Lung microvascular endothelial cell (primary cell): ENCODE measurements around the gene CFDP1. TPM values are rescaled to one million over a fixed set of nuclear protein-coding genes. Genes with fewer than 3 reads are reported as not detected.
"Not testable (repeated sequence)": the region's sequence is repeated elsewhere in the genome, so short reads cannot be mapped to it uniquely, and the experiment has no call there.

Source experiments
- DNase-seq, 2 donors: peaks; one replicate each; pipeline versions ENCODE4 v3.0.0 to v3.0.0-alpha.2; 2010; ENCODE audit warnings: low read depth in 2 of 2
- total RNA-seq: library from RNA; depleted of rRNA; stranded (reverse); fragments of >200 nt; gene quantifications from 2 replicates; pipeline ENCODE4 v1.2.1, GENCODE V29; 2014

CFDP1 gene
- total RNA-seq, 1 donor from 2014 or later, result 40.9 TPM

DNA sequence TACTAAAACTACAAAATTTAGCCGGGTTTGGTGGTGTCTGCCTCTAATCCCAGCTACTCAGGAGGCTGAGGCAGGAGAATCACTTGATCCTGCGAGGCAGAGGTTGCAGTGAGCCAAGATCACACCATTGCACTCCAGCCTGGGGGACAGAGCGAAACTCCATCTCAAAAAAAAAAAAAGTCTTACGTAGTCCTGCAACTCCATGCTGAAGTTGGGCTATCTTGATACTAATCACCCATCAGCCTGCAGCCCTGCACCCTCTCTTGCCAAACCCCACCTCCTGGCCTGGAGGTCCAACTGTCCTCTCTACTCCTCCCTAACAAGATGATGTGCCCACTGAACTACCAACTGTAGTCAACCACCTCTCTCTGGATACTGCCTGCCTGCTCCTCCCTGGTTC lies 26.4 kb upstream of the CFDP1 start:
- DNase-seq, result no peak

DNA sequence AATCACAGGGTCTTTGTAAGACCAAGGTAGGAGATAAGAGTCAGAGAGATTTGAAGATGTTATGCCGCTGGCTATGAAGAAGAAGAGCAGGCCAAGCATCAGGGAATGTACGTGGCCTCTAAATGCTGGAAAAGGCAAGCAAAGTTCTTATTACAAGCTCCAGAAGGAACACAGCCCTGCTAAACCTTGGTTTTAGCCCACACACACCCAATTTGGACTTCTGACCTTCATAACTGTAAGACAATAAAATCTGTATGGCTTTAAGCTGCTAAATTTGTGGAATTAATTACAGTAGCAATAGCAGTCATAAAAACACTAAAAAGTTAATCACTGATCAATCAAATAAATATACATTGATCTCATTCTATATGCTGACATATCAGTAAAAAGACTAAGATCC lies 25.1 kb upstream of the CFDP1 start:
- DNase-seq, result no peak

DNA sequence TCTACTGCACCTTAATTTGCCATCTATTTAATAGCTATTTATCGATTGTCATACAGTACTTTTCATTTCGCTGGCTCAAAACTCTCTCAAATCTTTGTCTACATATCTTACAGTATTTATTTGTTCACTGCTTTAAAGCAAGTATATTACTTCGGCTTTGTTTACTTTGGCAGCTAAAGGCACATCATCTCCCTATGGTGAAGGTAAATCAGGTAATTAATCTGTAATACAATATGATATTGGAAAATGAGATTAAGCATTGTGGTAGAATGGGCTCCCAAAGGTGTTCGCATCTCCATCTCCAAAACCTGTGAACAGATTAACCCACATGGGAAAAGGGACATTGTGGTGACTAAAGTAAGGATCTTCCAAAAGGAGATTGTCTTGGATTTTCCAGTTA lies 24.7 kb upstream of the CFDP1 start:
- DNase-seq, result no peak

DNA sequence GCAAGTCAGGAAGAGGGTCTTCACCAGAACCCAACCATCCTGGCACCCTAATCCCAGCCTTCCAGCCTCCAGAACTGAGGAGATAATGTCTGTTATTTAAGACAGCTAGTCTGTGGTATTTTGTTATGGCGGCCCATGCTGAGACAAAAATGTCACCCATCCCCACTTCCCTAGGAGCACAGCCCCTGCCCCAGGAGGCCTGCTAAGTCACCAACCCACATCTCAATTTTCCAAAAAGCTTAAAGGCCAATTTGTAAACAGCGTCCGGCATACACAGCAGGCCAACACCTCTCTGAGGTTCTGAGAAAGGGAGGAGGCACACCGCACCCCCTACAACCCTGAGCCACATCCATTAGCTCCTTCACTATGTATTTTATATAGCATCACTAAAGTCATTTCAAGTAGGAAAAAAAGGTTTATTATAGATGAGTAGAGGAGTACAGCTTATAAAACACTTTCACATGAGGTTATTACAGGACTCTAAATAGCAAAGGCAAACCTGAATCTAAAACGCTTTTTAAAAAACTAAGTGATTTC lies 24.2 kb upstream of the CFDP1 start:
- DNase-seq, result no peak

DNA sequence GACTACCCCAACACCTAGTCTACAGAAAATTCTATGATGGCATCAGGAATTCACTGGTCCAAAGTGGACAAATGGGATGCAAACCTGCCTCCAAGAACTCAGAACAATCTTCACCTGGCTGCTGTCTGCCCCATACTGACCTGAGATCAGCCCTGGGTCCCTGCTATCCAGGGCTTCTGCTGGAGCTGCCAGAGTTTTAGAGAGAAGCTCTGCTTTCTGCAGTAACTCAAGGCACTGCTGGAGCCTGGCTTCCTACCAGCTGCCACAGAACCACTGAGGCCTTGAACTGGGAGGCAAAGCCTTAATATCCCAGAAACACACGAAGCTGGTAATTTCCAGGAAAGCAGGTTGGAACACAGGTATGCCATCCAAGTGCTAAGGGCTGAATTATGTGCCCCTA lies 23.7 kb upstream of the CFDP1 start:
- no peak for DNase-seq

DNA sequence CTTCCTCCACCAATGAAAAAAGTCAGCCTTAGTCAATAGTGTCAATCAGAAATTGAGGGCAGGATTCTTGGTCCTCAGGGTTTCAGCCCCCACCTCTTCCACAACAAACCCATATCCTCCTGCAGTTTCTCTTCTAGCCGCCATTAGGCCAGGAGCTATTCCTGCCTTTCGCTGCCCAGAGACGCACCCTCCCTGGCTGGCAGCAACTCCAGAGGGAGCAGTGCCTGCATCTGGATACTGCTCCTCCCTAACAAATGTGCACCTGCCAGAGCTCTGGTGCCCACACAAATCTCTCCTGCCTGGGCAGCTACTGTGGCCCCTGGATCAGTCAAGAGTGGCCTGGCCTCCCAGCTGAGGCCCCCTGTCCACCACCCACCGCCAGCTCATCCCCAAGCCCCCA lies 23.2 kb upstream of the CFDP1 start:
- not testable (repeated sequence) for DNase-seq

DNA sequence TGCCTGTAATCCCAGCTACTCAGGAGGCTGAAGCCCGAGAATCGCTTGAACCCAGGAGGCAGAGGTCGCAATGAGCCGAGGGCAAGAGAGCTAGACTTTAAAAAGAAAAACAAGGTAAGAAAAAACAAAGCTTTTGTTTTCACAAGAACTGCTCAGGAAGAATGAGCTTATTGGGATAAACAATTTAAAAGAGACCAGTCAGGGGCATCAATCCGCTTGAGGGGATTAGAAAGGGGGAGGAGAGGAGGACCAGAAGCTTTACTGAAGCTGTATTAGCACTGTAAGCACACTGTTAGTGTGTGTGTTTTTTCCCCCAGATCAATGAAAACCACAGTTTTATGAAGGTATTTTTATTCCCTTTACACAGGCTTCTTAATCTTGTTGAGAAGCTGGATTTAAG lies 22.4 kb upstream of the CFDP1 start:
- no peak for DNase-seq

DNA sequence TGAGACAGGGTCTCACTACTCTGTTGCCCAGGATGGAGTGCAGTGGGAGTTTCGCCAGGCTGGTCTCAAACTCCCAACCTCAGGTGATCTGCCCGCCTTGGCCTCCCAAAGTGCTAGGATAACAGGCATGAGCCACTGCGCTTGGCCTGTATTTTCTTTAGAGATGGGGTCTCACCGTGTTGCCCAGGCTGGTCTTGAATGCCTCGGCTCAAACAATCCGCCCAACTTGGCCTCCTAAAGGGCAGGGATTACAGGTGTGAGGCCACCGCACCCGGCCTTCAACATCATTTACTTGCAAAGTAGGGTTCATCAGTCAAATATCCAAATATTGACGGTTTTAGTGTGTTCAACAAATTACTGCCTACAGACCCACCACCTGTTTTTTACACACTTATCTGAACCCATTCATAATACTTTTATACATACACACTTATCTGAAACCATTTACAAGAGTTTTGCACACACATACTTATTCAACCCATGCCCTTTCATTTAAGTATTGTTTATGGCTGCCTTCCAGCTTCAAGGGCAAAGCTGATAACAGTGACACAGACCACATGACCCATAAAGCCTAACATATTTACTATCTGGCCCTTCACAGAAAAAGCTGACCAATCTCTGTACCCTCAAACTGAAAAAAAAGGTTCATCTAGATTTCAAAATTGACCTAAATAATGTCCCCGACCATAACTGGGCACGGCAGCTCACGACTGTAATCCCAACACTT lies 19.3 kb upstream of the CFDP1 start:
- DNase-seq, result peak in 1 of 2 donors; percentile 74

DNA sequence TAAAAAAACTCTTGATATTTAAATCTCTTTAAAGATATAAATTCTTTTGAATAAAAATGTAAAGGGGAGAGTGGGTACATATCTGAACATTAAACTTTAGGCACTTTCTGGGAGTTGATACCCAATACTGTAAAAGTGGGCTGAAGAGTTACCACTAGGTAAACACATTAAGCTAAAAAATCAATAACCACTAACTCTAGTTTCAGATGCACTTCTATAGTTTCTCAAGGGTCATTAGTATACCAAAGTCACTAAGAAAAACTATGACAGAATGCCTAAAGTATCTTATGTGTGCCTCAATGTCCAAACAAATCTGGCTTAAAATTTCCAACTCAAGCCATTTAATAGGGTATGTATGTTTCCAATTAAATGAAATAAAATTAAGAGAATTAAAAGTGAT lies 13.1 kb upstream of the CFDP1 start:
- DNase-seq, result no peak

DNA sequence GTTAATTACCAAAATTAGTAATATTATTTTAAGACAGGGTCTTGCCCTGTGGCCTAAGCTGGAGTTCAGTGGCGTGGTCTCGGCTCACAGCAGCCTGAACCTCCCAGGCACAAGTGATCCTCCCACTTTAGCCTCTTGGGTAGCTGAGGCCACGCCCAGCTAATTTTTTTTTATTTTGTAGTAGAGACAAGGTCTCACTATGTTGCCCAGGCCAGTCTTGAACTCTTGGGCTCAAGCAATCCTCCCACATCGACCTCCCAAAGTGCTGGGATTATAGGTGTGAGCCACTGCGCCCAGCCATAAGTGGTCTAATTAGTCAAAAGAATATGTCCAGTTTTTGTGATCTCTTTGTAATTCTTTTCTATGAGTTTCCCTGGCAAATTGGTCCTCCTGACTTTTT lies 12.0 kb upstream of the CFDP1 start:
- no peak for DNase-seq

DNA sequence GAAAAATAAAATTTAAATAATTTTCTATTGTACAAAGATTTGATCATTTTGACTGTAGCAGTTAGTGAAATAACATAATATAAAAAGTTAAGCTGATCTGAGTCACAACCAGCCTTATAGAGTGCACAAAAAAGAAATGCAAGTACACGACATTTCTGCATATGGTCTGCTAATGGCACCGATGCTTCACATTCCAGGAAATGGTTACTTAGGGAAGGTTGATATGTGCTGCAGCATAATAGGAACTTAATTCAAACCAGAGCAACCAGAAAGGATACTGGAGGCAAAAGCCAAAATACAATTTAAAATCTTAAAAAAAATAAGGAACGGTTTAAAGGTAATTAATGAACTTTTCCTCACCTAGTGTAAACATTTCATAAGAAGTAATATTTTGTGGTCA lies 10.0 kb upstream of the CFDP1 start:
- DNase-seq, result no peak

DNA sequence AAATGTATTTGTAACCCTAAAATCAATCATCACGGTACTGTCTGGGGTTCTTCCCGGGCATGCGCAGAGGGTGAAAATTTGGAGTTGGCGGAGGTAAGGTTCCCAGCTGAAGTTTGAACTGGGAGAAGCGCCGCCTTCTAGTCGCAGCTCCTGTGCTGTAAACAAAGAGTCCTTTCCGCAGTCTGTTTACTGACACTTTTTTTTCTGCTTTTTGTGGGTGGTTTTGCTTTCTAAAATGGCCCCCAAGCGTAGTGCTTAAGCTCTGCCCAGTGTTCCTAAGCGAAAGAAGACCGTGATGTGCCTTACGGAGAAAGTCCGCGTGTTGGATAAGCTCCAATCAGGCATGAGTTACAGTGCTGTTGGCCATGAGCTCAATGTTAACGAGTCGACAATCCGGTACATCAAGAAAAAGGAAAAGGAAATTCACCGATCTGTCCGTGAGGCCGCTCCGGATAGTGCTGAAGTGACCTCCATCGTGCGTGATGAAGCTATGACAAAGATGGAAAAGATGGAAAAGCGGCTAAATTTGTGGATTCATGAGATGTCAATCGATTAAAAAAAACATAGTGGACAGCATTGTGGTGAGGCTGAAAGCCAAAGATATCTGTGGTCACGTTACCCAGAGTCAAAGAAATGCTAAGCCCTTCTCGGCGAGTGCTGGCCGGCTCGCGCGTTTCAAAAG lies 570 bp upstream of the CFDP1 start:
- peak; percentile 97 to 98 for DNase-seq

DNA sequence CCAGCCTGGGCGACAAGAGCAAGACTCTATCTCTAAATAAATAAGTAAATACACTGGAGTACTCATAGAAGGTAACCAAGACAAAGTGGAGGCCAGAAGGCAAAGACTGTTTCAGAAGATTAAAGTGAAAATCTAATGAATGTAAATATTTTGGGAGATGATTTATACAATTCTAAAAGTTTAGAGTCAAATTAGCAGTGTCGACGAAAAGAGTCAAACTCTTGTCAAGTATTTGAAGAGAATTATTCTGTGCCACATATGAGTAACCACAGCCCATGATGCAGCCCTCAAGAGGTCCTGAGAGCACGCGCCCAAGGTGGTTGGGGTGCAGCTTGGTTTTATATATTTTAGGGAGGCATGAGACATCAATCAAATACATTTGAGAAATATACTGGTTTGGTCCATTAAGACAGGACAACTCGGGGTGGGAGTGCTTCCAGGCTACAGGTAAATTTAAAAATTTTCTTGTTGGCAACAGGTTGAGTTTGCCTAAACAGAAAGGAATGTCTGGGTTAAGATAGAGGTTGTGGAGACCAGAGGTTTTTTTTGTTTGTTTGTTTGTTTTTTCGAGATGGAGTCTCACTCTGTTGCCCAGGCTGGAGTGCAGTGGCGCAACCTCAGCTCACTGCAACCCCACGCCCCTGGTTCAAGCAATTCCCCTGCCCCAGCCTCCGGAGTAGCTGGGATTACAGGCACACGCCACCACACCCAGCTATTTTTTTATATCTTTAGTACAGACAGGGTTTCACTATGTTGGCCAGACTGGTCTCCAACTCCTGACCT lies 3.5 kb downstream of the CFDP1 start:
- no peak for DNase-seq

DNA sequence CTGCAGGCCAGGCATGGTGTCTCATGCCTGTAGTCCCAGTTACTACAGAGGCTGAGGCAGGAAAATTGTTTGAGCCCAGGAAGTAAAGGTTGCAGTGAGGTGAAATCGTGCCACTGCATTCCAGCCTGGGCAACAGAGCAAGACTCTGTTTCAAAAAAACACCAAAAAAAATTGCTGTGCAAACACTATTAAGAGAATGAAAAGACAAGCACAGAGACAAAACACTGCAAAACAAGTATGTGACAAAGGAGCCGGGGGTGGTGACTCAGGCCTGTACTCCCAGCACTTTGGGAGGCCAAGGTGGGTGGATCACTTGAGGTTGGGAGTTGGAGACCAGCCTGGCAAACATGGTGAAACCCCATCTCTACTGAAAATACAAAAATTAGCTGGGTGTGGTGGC lies 6.8 kb downstream of the CFDP1 start:
- DNase-seq, result not testable (repeated sequence)

DNA sequence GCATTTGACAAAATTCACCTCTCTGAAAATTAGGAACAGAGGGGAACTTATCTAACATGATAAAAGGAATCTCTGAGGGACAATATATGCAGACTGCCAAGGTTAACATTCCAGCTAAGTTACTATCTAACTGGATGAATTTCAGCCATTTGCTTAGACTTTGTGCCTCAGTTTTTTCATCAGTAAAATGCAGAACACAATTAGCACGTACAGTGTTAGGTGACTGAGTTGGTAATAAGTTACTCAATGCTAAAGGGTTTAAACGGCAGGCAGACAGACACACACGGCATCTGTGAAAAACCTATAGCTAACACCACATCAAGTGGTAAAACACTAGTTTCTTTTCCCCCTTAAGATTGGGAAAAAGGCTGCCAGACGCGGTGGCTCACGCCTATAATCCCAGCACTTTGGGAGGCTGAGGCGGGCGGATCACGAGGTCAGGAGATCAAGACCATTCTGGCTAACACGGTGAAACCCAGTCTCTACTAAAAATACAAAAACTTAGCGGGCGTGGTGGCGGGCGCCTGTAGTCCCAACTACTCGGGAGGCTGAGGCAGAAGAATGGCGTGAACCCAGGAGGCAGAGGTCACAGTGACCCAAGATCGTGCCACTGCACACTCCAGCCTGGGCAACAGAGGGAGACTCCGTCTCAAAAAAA lies 9.1 kb downstream of the CFDP1 start:
- not testable (repeated sequence) for DNase-seq

DNA sequence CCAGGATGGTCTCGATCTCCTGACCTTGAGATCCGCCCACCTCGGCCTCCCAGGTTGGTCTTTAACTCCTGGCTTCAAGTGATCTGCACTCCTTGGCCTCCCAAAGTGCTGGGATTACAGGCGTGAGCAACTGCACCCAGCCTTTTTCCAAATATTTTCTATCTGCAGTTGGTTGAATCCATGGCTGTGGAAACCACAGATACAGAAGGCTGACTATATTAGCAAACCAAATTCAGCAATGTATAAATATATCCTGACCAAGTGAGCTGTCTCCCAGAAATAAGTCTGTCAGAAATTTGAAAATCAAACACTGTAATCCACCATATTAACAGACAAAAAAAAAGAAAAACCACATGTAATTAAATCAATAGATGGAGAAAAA lies 9.6 kb downstream of the CFDP1 start:
- no peak for DNase-seq

DNA sequence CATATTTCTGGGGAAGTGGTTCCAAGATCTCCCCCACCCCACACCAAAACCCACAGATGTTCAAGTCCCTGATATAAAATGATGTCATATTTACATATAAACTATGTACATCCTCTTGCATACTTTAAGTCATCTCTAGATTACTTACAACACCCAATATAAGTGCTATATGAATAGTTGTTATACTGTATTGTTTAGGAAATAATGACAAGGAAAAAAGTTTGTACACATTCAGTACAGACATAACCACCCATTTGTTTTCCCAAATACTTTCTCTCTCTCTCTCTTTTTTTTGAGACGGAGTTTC lies 11.5 kb downstream of the CFDP1 start:
- no peak for DNase-seq

DNA sequence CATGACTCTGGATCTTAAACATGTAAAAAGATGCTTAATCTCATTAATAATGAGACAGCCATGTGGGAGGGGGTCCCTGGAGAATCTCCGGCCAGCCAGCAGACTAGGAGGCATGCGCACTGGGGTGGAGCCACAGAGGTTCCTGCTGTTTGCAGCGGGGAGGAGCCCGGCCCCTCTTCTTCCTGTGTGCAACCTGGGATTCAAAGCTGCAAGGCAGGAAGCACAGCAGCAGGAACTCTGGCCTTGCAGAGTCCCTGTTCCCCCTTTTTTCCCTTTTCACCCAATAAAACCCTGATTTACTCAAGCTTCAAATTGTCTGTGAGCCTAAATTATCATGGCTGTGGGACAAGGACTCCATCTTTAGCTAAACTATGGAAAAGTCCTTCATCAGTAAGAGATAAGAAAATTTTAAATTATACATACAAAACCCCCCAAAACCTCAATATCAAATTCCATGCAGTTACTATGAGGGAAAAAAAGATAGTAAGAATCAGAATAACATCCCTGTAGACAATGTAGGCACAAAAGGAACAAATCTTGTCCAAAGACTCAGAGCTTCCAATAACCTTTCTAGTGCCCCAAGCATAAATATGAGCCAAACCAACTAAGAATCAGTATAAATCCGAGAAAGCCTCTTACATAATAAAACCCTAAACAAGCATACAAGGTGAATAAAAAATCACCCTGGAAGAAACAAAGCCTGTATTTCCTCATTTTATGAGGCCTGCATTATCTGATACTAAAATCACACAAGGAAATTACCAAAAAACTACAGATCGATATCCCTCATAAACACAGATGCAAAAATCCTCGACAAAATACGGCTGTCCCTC lies 12.1 kb downstream of the CFDP1 start:
- DNase-seq, result peak; percentile 46 to 51

DNA sequence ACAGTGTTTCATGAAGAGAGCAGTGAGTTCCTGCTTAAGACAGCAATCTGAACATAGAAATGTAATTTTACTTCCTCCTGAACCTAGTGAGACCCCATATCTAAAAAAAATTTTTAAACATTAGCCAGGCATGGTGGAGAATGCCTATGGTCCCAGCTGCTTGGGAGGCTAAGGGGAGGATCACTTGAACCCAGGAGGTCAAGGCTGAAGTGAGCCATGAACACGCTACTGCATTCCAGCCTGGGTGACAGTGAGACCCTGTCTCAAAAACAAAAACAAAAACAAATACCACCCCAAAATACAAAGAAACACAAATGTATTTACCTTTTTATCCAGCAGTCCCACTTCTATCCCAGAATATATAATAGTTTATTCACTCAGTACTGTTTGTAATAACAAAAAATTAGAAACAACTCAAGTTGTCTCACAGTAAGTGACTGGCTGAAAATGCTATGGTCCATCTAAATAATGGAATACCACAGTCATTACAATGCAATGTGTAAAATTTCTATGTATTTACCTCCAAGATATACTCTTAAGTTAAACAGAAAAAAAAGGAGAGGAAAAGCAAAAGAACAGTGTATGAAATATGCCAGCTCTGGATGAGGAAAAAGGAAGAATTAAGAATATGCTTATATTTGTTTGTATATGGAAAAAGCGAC lies 16.3 kb downstream of the CFDP1 start:
- DNase-seq, result no peak

DNA sequence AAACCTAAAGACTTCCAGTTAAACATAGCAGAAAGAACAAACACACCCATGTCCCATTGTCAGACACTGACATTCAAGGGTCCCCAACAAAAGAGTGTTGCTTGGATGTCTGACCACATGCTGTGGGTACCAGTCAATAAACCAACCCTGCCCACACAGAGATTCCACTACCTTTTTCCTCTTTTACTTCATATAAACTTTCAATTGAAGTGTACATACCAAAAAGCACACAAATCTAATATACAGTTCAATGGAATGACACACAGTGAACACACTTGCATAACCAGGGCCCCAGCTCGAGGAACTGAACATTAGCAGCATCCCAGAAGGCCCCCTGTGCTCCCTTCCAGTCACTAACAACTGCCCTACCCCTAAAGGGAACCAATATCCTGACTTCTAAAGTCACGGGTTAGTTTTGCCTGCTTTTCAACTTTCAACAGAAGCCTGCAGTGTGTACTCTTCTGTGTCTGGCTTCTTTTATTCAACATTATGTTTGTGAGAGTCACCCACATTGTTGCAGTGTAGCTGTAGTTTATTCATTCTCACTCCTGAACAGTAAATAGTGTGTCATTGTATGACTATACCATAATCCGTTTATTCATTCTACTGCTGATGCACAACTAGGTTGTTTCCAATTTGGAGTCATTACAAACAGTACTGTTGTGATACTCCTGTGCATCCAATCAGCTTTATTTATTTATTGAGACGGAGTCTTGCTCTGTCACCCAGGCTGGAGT lies 18.0 kb downstream of the CFDP1 start:
- DNase-seq, result no peak
